H1 (cell line): Measurements from ENCODE around the gene WFIKKN1. TPM values are rescaled to one million over a fixed set of nuclear protein-coding genes. Genes with fewer than 3 reads are reported as not detected.

Experiments
- TAF7 ChIP-seq: optimal IDR thresholded peaks from 2 replicates; pipeline ENCODE3; 2011; ENCODE audit warnings: low read depth, mild to moderate bottlenecking, inconsistent platforms, low read length, moderate library complexity, borderline replicate concordance
- polyA plus RNA-seq, 7 experiments: library from polyadenylated mRNA; depleted of rRNA in 3 of 7; stranded (reverse) in 5 of 7; unstranded in 2 of 7; fragments of >200 nt in 5 of 7; fragments of 200-250 nt in 2 of 7; gene quantifications; 1 replicate in 5 of 7; 2 replicates in 1 of 7; 4 replicates in 1 of 7; pipeline versions ENCODE4 v1.2.1 to v1.2.3, GENCODE V29; 2011 to 2013; ENCODE audit warnings: missing spikeins in 2 of 7, mixed read lengths in 2 of 7
- total RNA-seq: library from RNA; stranded (reverse); fragmentation: NEBNext Ultra II Directional; extraction: Animal tissue kit (Norgen Biotek cat#: 25700); gene quantifications from 2 replicates; pipeline ENCODE4 v1.2.1, GENCODE V29; 2021

The WFIKKN1 gene
- total and polyA plus RNA-seq, 2 of the 8 experiments (the other 6 are each of a cell fraction or from before 2014, with no cell fraction given) = 11.4 to 15.8 TPM

DNA sequence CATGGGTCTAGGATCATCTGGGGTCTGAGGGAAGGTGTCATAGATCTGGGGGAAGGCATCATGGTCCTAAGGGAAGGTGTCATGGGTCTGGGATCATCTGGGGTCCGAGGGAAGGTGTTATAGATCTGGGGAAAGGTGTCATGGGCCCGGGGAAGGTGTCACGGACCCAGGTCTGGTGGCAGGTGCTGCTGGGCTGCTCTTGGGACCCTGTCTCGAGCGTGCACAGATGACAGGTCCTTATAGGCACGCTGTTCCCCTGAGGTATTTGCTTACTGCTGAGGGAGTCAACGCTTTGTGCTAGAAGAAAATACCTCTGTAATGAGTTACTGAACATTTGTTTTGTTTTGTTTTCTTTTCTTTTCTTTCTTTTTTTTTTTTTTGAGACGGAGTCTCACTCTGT, 39.6 kb upstream of the WFIKKN1 start (continued):
- TF ChIP-seq TAF7 = no peak
